Right lobe of liver (tissue), 4 donors: Measurements from ENCODE around the gene FHIP1B.

Experiments
- POLR2A ChIP-seq: fragments of 450-650 bp; IDR thresholded peaks from one replicate; pipeline ENCODE4 v1.6.1; 2017; ENCODE audit warnings: antibody characterized with exemption, mild to moderate bottlenecking
- TF ChIP-seq, protein P1 (sequence below), 4 donors: fragments of 200-600 bp in 3 of 4; fragments of 450-650 bp in 1 of 4; IDR thresholded peaks; one replicate each; pipeline versions ENCODE4 v1.5.1 to v1.8.0; 2016 to 2022; ENCODE audit warnings: antibody characterized with exemption in 4 of 4, mild to moderate bottlenecking in 2 of 4
- donor health status: DM: no; HTN: no; CAD: no.
- donor health status: DM: no; HTN: no; CAD: no.
- donor health status: DM: no; HTN: yes; CAD: no.

DNA sequence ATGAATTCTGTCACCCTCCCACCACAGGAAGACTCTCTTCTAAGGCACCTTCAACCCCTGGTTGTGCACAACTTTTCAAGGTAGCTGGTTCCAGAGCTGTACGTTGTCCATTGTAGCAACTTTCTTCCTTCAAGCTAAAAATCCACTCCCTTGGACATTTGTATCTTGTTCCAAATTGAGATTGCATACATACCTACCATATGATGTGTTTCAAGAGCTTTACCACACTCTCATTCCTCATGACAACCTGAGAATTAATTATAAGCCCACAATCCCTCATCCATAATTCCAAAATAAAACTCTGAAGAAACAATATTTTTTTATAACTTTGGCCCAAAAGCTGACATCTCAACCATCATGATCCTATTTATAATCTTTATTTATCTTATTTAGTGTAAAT lies 32.4 kb downstream of the FHIP1B start:
- no peak for TF ChIP-seq POLR2A
- TF ChIP-seq, protein P1, sequence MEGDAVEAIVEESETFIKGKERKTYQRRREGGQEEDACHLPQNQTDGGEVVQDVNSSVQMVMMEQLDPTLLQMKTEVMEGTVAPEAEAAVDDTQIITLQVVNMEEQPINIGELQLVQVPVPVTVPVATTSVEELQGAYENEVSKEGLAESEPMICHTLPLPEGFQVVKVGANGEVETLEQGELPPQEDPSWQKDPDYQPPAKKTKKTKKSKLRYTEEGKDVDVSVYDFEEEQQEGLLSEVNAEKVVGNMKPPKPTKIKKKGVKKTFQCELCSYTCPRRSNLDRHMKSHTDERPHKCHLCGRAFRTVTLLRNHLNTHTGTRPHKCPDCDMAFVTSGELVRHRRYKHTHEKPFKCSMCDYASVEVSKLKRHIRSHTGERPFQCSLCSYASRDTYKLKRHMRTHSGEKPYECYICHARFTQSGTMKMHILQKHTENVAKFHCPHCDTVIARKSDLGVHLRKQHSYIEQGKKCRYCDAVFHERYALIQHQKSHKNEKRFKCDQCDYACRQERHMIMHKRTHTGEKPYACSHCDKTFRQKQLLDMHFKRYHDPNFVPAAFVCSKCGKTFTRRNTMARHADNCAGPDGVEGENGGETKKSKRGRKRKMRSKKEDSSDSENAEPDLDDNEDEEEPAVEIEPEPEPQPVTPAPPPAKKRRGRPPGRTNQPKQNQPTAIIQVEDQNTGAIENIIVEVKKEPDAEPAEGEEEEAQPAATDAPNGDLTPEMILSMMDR (IDR thresholded peaks at IDR 0.05): no peak
